Fibroblast of pulmonary artery (primary cell): Measurements from ENCODE around the gene BEST1.
A peak's percentile ranks its signal among the peaks of the same experiment; 100 is the strongest.
"Not testable (repeated sequence)": the region's sequence is repeated elsewhere in the genome, so short reads cannot be mapped to it uniquely, and the experiment has no call there.

Experiments used
- DNase-seq: peaks from one replicate; pipeline ENCODE4 v3.0.0-alpha.2; 2010; ENCODE audit warnings: low read depth
- H3K4me3 ChIP-seq: replicated peaks from 2 replicates; pipeline ENCODE4 v1.5.1; 2011; ENCODE audit warnings: low read depth, mild to moderate bottlenecking, control low read depth, low read length, moderate library complexity
- CTCF ChIP-seq: IDR thresholded peaks from 2 replicates; pipeline ENCODE4 v1.5.1; 2011; ENCODE audit warnings: mild to moderate bottlenecking, control low read depth, low read length, inconsistent platforms; ENCODE audit errors: missing control alignments

BEST1 gene

DNA sequence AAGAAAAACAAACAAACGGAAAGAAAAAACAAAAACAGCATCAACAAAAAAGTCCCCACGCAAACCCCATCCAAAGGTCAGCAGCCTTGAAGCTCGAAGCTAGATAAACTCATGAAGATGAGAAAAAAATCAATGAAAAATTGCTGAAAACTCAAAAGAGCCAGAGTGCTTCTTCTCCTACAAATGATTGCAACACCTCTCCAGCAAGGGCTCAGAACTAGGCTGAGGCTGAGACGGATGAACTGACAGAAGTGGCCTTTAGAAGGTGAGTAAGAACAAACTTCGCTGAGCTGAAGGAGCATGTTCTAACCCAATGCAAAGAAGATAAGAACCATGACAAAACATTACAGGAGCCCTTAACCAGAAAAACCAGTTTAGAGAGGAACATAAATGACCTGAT is 35.7 kb downstream of the BEST1 start:
- DNase-seq = no peak
- H3K4me3 ChIP-seq = no peak overlapping the region
- no peak for TF ChIP-seq CTCF

DNA sequence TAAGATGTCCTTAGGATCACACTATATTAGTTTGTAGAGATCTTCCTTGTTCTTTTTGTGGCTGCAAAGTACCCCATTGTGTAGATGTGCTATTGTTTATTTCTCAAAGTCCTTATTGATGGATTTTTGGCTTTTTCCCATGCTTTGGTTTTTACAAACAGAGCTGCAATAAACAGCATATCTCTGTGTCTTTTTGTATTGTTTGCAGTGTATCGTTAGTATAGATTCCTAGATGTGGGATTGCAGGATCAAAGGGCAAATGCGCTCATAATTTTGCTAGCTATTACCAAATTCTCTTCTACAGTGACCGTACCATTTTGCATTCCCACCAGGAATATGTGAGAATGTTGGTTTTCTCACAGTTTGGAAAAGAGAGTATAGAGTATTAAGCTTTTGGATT is 44.8 kb downstream of the BEST1 start:
- no peak for TF ChIP-seq CTCF

GRCh38 chr11:61996933-61997332 is 46.8 kb downstream of the BEST1 start:
- no peak for TF ChIP-seq CTCF
- H3K4me3 ChIP-seq = no peak overlapping the region
- DNase-seq = no peak

More for the DNA sequence above, 44.8 kb downstream of the BEST1 start:
- H3K4me3 ChIP-seq = no peak overlapping the region
- no peak for DNase-seq

DNA sequence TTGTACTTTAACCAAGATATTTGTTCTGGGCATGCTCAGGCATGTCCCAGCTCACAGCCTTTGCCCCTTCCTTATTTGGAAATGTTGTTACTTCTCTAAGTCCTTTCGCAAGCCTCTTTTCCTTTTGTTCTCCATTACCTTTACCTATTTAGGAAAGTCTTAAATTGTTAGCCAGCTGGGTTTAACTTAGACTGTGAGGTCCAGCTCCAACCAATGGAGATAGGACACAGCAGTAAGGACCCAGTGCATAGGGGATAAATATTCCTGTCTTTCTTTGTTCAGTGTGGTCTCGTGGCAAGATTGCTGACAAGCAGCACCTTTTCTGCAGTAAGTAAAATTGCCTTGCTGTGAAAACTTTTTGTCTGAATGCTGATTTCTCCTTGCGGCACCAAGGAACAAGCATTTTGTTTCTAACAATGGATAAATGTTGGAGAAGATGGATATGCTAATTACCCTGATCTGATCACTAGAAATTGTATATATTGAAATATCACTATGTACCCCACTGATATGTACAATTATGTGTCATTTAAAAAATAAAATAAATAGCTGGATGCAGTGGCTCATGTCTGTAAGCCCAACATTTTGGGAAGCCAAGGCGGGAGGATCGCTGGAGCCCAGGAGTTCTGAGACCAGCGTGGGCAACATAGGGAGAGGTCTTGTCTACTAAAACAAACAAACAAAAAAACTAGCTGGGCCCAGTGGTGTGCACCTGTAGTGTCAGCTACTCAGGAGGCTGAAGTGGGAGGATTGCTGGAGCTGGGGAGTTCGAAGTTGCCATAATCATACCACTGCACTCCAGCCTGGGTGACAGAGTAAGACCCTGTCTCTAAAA is 49.2 kb downstream of the BEST1 start:
- peak; percentile 43 for DNase-seq
- no peak for TF ChIP-seq CTCF
- H3K4me3 ChIP-seq = no peak overlapping the region

GRCh38 chr11:62000539-62001446 is 50.6 kb downstream of the BEST1 start:
- no peak for DNase-seq
- no peak overlapping the region for H3K4me3 ChIP-seq
- TF ChIP-seq CTCF = no peak

- DNase-seq = peak; percentile 71
- TF ChIP-seq CTCF = no peak
- H3K4me3 ChIP-seq = no peak overlapping the region
Measured at GRCh38 chr11:62001450-62002191, 51.5 kb downstream of the BEST1 start.

DNA sequence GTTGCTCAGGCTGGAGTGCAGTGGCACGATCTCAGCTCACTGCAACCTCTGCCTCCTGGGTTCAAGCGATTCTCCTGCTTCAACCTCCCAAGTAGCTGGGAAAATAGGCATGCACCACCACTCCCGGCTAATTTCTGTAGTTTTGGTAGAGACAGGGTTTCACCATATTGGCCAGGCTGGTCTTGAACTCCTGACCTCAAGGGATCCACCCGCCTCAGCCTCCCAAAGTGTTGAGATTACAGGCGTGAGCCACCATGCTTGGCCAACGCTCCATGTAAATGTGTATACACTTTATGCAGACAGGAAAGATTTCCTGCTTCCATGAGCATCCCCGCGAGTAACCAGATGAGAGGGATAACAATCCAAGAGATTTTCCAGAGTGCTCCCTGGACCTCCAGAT is 52.1 kb downstream of the BEST1 start:
- DNase-seq, H3K4me3 ChIP-seq: not testable (repeated sequence)
